Stimulated activated CD4-positive, alpha-beta T cell treated with anti-CD3 and anti-CD28 coated beads, Interleukin-12 subunit alpha, Interleukin-12 subunit beta, amount 100 ng/mL, for 24 hours (primary cell): ENCODE data around the gene RAB6D.
"Not testable (repeated sequence)": the region's sequence is repeated elsewhere in the genome, so short reads cannot be mapped to it uniquely, and the experiment has no call there.

Source experiments
- DNase-seq, 2 experiments: peaks; one replicate each; pipeline ENCODE4 v3.0.0-alpha.2; 2020; ENCODE audit warnings: low read depth in 2 of 2

The RAB6D gene

GRCh38 chr2:131366643-131367042 is 2.7 kb upstream of the RAB6D start:
- DNase-seq = no peak

GRCh38 chr2:131365452-131365851 is 1.5 kb upstream of the RAB6D start:
- no peak for DNase-seq

- not testable (repeated sequence) for DNase-seq
These were observed 755 bp downstream of the RAB6D start for GRCh38 chr2:131363213-131363612.

- not testable (repeated sequence) for DNase-seq
These were observed 2.2 kb downstream of the RAB6D start for GRCh38 chr2:131361773-131362172.

GRCh38 chr2:131353167-131353697 is 10.7 kb downstream of the RAB6D start:
- DNase-seq = not testable (repeated sequence)

DNA sequence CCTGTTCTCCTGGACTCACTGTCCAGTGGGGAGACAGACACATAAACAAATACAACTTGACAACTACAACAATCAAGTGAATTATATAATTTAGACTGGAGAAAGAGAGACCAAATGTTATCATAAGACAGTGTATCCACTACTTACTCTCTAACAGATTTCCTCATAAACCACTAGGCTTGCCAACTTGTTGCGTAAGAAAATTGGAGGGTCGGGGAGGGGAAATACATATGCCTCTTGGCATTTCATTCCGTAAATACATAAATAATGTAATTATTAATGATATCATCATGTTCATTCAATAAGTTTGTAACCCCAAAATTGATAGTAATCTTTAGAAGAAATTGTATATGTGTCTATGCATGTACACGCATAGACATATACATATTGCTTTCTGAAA is 14.9 kb downstream of the RAB6D start:
- DNase-seq = no peak

DNA sequence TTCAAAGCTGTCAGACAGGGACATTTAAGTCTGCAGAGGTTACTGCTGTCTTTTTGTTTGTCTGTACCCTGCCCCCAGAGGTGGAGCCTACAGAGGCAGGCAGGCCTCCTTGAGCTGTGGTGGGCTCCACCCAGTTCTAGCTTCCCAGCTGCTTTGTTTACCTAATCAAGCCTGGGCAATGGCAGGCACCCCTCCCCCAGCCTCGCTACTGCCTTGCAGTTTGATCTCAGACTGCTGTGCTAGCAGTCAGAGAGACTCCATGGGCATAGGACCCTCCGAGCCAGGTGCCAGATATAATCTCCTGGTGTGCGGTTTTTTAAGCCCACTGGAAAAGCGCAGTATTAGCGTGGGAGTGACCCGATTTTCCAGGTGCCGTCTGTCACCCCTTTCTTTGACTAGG is 16.9 kb downstream of the RAB6D start:
- DNase-seq = not testable (repeated sequence)

GRCh38 chr2:131339307-131339706 is 24.7 kb downstream of the RAB6D start:
- DNase-seq = not testable (repeated sequence)

DNA sequence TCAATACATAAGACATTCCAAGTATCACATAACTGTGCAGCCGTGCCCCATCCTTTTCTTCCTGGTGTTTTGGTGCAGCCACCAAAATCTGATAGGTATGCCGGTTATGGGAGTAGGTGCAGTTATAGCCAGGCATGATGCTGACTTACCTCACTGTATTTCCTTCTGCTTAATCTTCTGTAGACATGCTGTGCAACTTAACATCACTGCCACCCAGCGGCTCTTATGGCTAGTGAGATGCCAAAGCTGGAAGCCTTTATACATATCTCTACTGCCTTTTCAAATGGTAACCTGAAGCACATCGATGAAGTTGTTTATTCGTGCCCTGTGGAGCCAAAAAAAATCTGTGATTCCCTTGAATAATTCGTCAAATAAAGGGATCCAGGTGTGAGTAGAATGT is 28.6 kb downstream of the RAB6D start:
- not testable (repeated sequence) for DNase-seq

DNA sequence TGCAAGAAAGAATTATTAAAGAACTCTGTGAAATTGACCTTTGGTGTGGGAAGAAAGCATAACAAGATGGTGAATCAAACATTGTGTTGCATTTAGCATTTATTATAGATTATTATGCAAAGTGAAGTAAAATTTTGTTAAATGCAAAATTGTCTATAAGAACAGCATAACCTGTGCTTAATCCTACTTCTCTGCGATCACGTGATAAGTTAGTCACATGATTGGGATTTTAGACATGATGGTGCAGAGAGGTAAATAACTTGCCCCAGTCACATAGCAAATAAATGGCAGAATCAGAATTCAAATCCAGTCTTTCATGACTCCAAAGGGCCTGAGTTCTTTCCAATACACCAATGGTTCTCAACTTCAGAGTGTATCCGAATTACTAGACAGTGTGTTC is 31.3 kb downstream of the RAB6D start:
- DNase-seq = not testable (repeated sequence)

DNA sequence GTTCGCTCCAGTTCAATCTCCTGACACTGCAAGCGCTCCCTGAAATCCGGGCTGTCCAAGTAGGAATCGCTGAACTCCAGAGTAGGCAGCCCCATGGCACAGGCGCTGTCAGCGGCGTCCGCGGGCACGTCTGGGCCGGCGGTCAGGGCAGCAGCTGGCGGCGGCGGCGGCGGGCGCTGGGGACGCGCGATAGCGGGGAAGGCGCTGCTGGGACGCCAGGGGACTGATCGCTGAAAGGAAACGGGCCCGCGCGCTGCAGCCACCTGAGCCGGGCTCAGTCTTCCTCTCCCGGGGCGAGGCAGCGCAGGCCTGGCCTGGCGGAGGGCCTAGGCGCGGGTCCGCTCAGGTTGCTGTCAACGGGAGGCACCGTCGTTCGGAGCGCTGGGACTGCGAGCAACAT is 33.0 kb downstream of the RAB6D start:
- not testable (repeated sequence) for DNase-seq

GRCh38 chr2:131322209-131322608 is 41.8 kb downstream of the RAB6D start:
- no peak for DNase-seq

DNA sequence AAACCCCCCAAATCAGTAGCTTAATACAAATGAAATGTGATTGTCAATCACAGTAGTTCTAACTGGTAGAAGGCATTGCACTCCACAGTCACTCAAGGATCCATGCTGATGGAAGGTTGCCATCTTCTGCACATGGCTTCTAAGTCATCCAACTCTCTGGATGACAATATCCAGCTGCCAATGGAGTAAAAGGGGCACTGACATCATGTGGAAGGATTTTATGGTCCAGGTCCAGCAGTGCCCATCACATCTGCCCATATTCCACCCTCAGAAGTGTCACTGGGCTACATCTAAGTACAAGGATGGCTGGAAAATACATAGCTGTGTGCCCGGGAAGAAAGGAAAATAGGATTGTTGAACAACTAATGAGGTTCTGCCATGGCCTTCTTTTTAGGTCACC is 42.6 kb downstream of the RAB6D start:
- DNase-seq = not testable (repeated sequence)

DNA sequence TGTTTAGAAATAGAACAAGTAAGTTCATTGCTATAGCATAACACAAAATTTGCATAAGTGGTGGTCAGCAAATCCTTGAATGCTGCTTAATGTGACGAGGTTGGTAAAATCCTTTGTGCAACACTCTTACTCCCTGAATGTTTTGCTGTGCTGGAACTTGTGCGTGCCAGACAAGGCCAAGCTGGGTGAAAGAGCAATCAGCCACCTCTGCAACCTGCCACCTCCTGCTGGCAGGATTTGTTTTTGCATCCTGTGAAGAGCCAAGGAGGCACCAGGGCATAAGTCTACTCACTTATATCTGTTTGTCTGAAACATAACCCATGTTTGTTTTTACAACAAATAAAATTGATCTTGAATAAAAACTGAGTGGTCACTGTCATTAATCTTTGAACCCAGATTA is 53.0 kb downstream of the RAB6D start:
- DNase-seq = not testable (repeated sequence)
